H1 (cell line): ENCODE data around the gene SLC12A8. TPM values are rescaled to one million over a fixed set of nuclear protein-coding genes. Genes with fewer than 3 reads are reported as not detected.

Source experiments
- CTCF ChIA-PET: fragments of 300-600 bp; sonication (Branson Sonifier 250); formaldehyde crosslinking; loops from one replicate; lab custom pipeline; 2021; ENCODE audit not compliant: partially characterized antibody; lab: Charles Lee
- POLR2A ChIA-PET: fragments of 300-600 bp; sonication (Branson Sonifier 250); formaldehyde crosslinking; loops from one replicate; lab custom pipeline; 2021; ENCODE audit warnings: inconsistent platforms; ENCODE audit not compliant: partially characterized antibody; lab: Charles Lee
- DNase-seq, 2 experiments: peaks; one replicate each; pipeline versions ENCODE4 v3.0.0 to v3.0.0-alpha.2; 2010 to 2022; ENCODE audit warnings: low spot score in 2 of 2, low read depth in 1 of 2, mixed read lengths in 1 of 2
- FAIRE-seq: peaks from 2 replicates; lab custom pipeline; 2011; peaks lifted over from hg19 to GRCh38; lab: Jason Lieb, UNC
- H2AFZ ChIP-seq: 2 replicates; pipeline ENCODE4 v1.8.1; 2012; ENCODE audit warnings: low read length, inconsistent platforms
- H2AK5ac ChIP-seq: 2 replicates; pipeline ENCODE4 v1.6.1; 2013; ENCODE audit warnings: low read depth, low read length
- H2BK120ac ChIP-seq: replicated peaks from 2 replicates; pipeline ENCODE3; 2013; ENCODE audit warnings: low read depth, low read length, inconsistent platforms
- H2BK12ac ChIP-seq: 2 replicates; pipeline ENCODE4 v1.6.1; 2013; ENCODE audit warnings: low read depth, low read length
- H2BK15ac ChIP-seq: 2 replicates; pipeline ENCODE4 v1.6.1; 2013; ENCODE audit warnings: low read length
- H2BK20ac ChIP-seq: 2 replicates; pipeline ENCODE4 v1.6.1; 2013; ENCODE audit warnings: low read length
- H2BK5ac ChIP-seq: 2 replicates; pipeline ENCODE4 v1.6.1; 2013; ENCODE audit warnings: low read depth, low read length
- H3K14ac ChIP-seq: 2 replicates; pipeline ENCODE4 v1.6.1; 2013; ENCODE audit warnings: inconsistent platforms; ENCODE audit not compliant: insufficient read length
- H3K18ac ChIP-seq: 2 replicates; pipeline ENCODE4 v1.6.1; 2013; ENCODE audit warnings: low read length; ENCODE audit errors: extremely low read depth
- H3K23ac ChIP-seq: 2 replicates; pipeline ENCODE4 v1.6.1; 2013; ENCODE audit warnings: inconsistent platforms; ENCODE audit not compliant: insufficient read length
- H3K23me2 ChIP-seq: 2 replicates; pipeline ENCODE4 v1.6.1; 2013; ENCODE audit warnings: low read depth, low read length
- H3K27ac ChIP-seq: 2 replicates; pipeline ENCODE4 v1.6.1; 2011; ENCODE audit warnings: low read depth, low read length, inconsistent platforms
- H3K27me3 ChIP-seq, 4 experiments: replicated peaks in 1 of 4; 1 replicate in 1 of 4; 2 replicates in 3 of 4; pipeline versions ENCODE4 v1.6.1 to v1.8.1; 2011 to 2013; ENCODE audit warnings: low read length in 3 of 4, mild to moderate bottlenecking in 3 of 4, inconsistent platforms in 2 of 4, mixed read lengths in 2 of 4, moderate library complexity in 1 of 4; ENCODE audit not compliant: control insufficient read depth in 3 of 4, insufficient read depth in 3 of 4; ENCODE audit errors: extremely low read depth in 1 of 4
- H3K36me3 ChIP-seq, 4 experiments: 2 replicates each; pipeline versions ENCODE4 v1.6.1 to v1.8.1; 2011 to 2013; ENCODE audit warnings: mild to moderate bottlenecking in 4 of 4, low read length in 3 of 4, moderate library complexity in 2 of 4, control low read depth in 1 of 4, inconsistent platforms in 1 of 4; ENCODE audit not compliant: insufficient read depth in 4 of 4, control insufficient read depth in 2 of 4
- H3K4ac ChIP-seq: replicated peaks from 2 replicates; pipeline ENCODE3; 2013; ENCODE audit warnings: low read length, low read depth, mixed read lengths, inconsistent platforms; ENCODE audit not compliant: insufficient read length
- H3K4me1 ChIP-seq, 4 experiments: replicated peaks in 1 of 4; 1 replicate in 1 of 4; 2 replicates in 3 of 4; pipeline versions ENCODE4 v1.6.1 to v1.8.1; 2011 to 2013; ENCODE audit warnings: low read length in 3 of 4, inconsistent platforms in 2 of 4, mixed read lengths in 1 of 4; ENCODE audit not compliant: insufficient read depth in 4 of 4, control insufficient read depth in 3 of 4
- H3K4me2 ChIP-seq, 2 experiments: 2 replicates each; pipeline versions ENCODE4 v1.6.1 to v1.8.1; 2011 to 2013; ENCODE audit warnings: low read depth in 2 of 2, low read length in 2 of 2, control low read depth in 1 of 2, inconsistent platforms in 1 of 2, mild to moderate bottlenecking in 1 of 2; ENCODE audit not compliant: insufficient read depth in 1 of 2
- H3K4me3 ChIP-seq, 4 experiments: fragments of 200-600, 300-600 bp in 1 of 4; sonication (generic), shearing (Covaris generic), sonication (Bioruptor Twin) in 1 of 4; 2 replicates each; pipeline versions ENCODE4 v1.5.1 to v1.8.1; 2011 to 2016; ENCODE audit warnings: low read length in 4 of 4, low read depth in 3 of 4, control low read depth in 2 of 4, inconsistent platforms in 2 of 4, mild to moderate bottlenecking in 2 of 4, mixed read lengths in 1 of 4, moderate library complexity in 1 of 4; ENCODE audit not compliant: insufficient read depth in 2 of 4; ENCODE audit errors: extremely low read depth in 1 of 4
- H3K56ac ChIP-seq: replicated peaks from 2 replicates; pipeline ENCODE3; 2013; ENCODE audit warnings: low read depth, mild to moderate bottlenecking, mixed read lengths, low read length, inconsistent platforms; ENCODE audit not compliant: insufficient read length
- H3K79me1 ChIP-seq: 2 replicates; pipeline ENCODE4 v1.6.1; 2013; ENCODE audit warnings: low read depth, low read length, control low read depth
- H3K79me2 ChIP-seq, 2 experiments: 2 replicates each; pipeline versions ENCODE4 v1.6.1 to v1.8.1; 2012 to 2013; ENCODE audit warnings: low read length in 2 of 2, mild to moderate bottlenecking in 2 of 2, inconsistent platforms in 1 of 2; ENCODE audit not compliant: insufficient read depth in 2 of 2, control insufficient read depth in 1 of 2
- H3K9ac ChIP-seq, 4 experiments: replicated peaks in 1 of 4; 1 replicate in 1 of 4; 2 replicates in 3 of 4; pipeline versions ENCODE4 v1.6.1 to v1.8.1; 2011 to 2013; ENCODE audit warnings: low read depth in 3 of 4, low read length in 3 of 4, control low read depth in 2 of 4, mild to moderate bottlenecking in 2 of 4, moderate library complexity in 2 of 4, inconsistent platforms in 1 of 4; ENCODE audit errors: extremely low read depth in 1 of 4
- H3K9me3 ChIP-seq, 2 experiments: 2 replicates each; pipeline versions ENCODE4 v1.6.1 to v1.8.1; 2012 to 2013; ENCODE audit warnings: mild to moderate bottlenecking in 2 of 2, moderate library complexity in 2 of 2, control low read depth in 1 of 2, inconsistent platforms in 1 of 2, low read depth in 1 of 2, low read length in 1 of 2, mixed read lengths in 1 of 2; ENCODE audit not compliant: insufficient read depth in 2 of 2
- H4K20me1 ChIP-seq, 2 experiments: replicated peaks in 1 of 2; 2 replicates each; pipeline versions ENCODE3 to v1.8.1; 2011 to 2013; ENCODE audit warnings: inconsistent platforms in 2 of 2, low read length in 2 of 2, mild to moderate bottlenecking in 1 of 2; ENCODE audit not compliant: insufficient read depth in 2 of 2, control insufficient read depth in 1 of 2
- H4K5ac ChIP-seq: 2 replicates; pipeline ENCODE4 v1.6.1; 2013; ENCODE audit warnings: low read length, low read depth, mixed read lengths, inconsistent platforms; ENCODE audit not compliant: insufficient read length
- H4K8ac ChIP-seq: 2 replicates; pipeline ENCODE4 v1.8.0; 2013; ENCODE audit warnings: mild to moderate bottlenecking, moderate library complexity, low read length, inconsistent platforms; ENCODE audit not compliant: insufficient read depth; ENCODE audit errors: extremely low read depth
- H4K91ac ChIP-seq: replicated peaks from 2 replicates; pipeline ENCODE3; 2013; ENCODE audit warnings: low read length, mixed read lengths, inconsistent platforms; ENCODE audit not compliant: insufficient read length
- BACH1 ChIP-seq: IDR thresholded peaks from 2 replicates; pipeline ENCODE4 v1.6.1; 2012; ENCODE audit warnings: low read length, improper control_type of control experiment
- CBX8 ChIP-seq: fragments of 300-800, 300-1000 bp; sonication (generic); IDR thresholded peaks from 2 replicates; pipeline ENCODE4 v1.7.1; 2016; ENCODE audit warnings: low read depth, low read length, borderline replicate concordance
- CHD1 ChIP-seq: IDR thresholded peaks from 2 replicates; pipeline ENCODE4 v1.6.1; 2012; ENCODE audit warnings: low read depth, low read length, improper control_type of control experiment
- POLR2AphosphoS5 ChIP-seq: IDR thresholded peaks from 2 replicates; pipeline ENCODE4 v1.6.1; 2011; ENCODE audit warnings: low read depth, low read length
- RAD21 ChIP-seq, 2 experiments: IDR thresholded peaks in 1 of 2; conservative IDR thresholded peaks in 1 of 2; 2 replicates each; pipeline ENCODE4 v1.6.1; 2011; ENCODE audit warnings: low read depth in 2 of 2, low read length in 2 of 2, improper control_type of control experiment in 1 of 2, inconsistent platforms in 1 of 2, mild to moderate bottlenecking in 1 of 2, moderate library complexity in 1 of 2
- RBBP5 ChIP-seq: IDR thresholded peaks from 2 replicates; pipeline ENCODE4 v1.7.1; 2012; ENCODE audit warnings: low read depth, mild to moderate bottlenecking, inconsistent platforms, low read length, moderate library complexity, borderline replicate concordance
- RXRA ChIP-seq: IDR thresholded peaks from 2 replicates; pipeline ENCODE4 v1.6.1; 2011; ENCODE audit warnings: low read depth, mild to moderate bottlenecking, low read length, moderate library complexity; ENCODE audit not compliant: insufficient read depth
- SIN3A ChIP-seq, 2 experiments: IDR thresholded peaks in 1 of 2; conservative IDR thresholded peaks in 1 of 2; 2 replicates each; pipeline ENCODE4 v1.6.1; 2011 to 2012; ENCODE audit warnings: low read length in 2 of 2, improper control_type of control experiment in 1 of 2, low read depth in 1 of 2, mild to moderate bottlenecking in 1 of 2
- SUZ12 ChIP-seq: fragments of 200-600 bp; sonication (generic); IDR thresholded peaks from 2 replicates; pipeline ENCODE4 v1.6.1; 2012; ENCODE audit warnings: mild to moderate bottlenecking, inconsistent platforms, low read length, moderate library complexity, mixed read lengths
- WGBS, 2 experiments: shearing (Covaris generic) in 1 of 2; methylation state at CpG; one replicate each; pipeline versions ENCODE4 v1.1.6 to v1.1.7; 2013 to 2015; ENCODE audit warnings: low lambda C conversion rate in 2 of 2, mixed read lengths in 2 of 2, inconsistent platforms in 1 of 2, low coverage in 1 of 2, missing lambda C conversion rate in 1 of 2; ENCODE audit not compliant: insufficient replicate concordance in 2 of 2, insufficient coverage in 1 of 2, insufficient read length in 1 of 2; ENCODE audit errors: extremely low coverage in 1 of 2, missing lambda C conversion rate in 1 of 2; 5-methylcytosine and 5-hydroxymethylcytosine counted together
- polyA plus RNA-seq, 7 experiments: library from polyadenylated mRNA; depleted of rRNA in 3 of 7; stranded (reverse) in 5 of 7; unstranded in 2 of 7; fragments of >200 nt in 5 of 7; fragments of 200-250 nt in 2 of 7; gene quantifications; 1 replicate in 5 of 7; 2 replicates in 1 of 7; 4 replicates in 1 of 7; pipeline versions ENCODE4 v1.2.1 to v1.2.3, GENCODE V29; 2011 to 2013; ENCODE audit warnings: missing spikeins in 2 of 7, mixed read lengths in 2 of 7
- total RNA-seq: library from RNA; stranded (reverse); fragmentation: NEBNext Ultra II Directional; extraction: Animal tissue kit (Norgen Biotek cat#: 25700); gene quantifications from 2 replicates; pipeline ENCODE4 v1.2.1, GENCODE V29; 2021

The SLC12A8 gene
- total and polyA plus RNA-seq, 2 of the 8 experiments (the other 6 are each of a cell fraction or from before 2014, with no cell fraction given) = 13.7 to 14.4 TPM

GRCh38 chr3:125150525-125151441 is 61.8 kb downstream of the SLC12A8 start:
- WGBS, 2 experiments = 80% methylated on average over 14 of the region's 14 CpGs; no CpG with 5 or more reads in 1 of the 2 experiments
- H3K9me3 ChIP-seq = no peaks in the 10 kb centered on the region
- H2BK15ac ChIP-seq = no peak overlapping the region
- no peak overlapping the region for H3K14ac ChIP-seq
- H3K4me1 ChIP-seq = peaks cover 3 to 10% (median 4%) of the 10 kb centered on the region in 4 experiments; a peak in 4 of 7 replicates
- no peak overlapping the region for H3K4me3 ChIP-seq
- H2BK20ac ChIP-seq = no peak overlapping the region
- no peaks in the 10 kb centered on the region for H3K36me3 ChIP-seq
- H2BK120ac ChIP-seq = no peak overlapping the region
- no peak overlapping the region for H2AK5ac ChIP-seq
- H3K79me2 ChIP-seq = no peaks in the 10 kb centered on the region; a peak in 1 of 4 replicates
- H4K5ac ChIP-seq = no peak overlapping the region
- H3K27ac ChIP-seq = no peak overlapping the region
- no peak overlapping the region for H3K18ac ChIP-seq
- POLR2A ChIA-PET = interaction anchor here (1.7 to 1.8 kb wide), 2 partner anchors 8 to 31 kb away, joined by 5 to 6 read pairs; no protein-coding TSS in a partner anchor
- no peak overlapping the region for H2AFZ ChIP-seq
- H3K4ac ChIP-seq = no peak overlapping the region
- H4K8ac ChIP-seq = no peak overlapping the region
- H2BK5ac ChIP-seq = no peak overlapping the region
- CTCF ChIA-PET = interaction anchor here (0.6 to 5.0 kb wide), 45 partner anchors 8 to 384 kb away, joined by 3 to 56 read pairs (median 4); no protein-coding TSS in a partner anchor
- no peak overlapping the region for H4K91ac ChIP-seq
- FAIRE-seq (no peak), DNase-seq (peak in 1 of 2 experiments; percentile 85)
- H3K27me3 ChIP-seq = no peaks in the 10 kb centered on the region
- no peak overlapping the region for H3K4me2 ChIP-seq
- no peaks in the 10 kb centered on the region for H3K23me2 ChIP-seq
- H3K9ac ChIP-seq = no peak overlapping the region
- H2BK12ac ChIP-seq = no peak overlapping the region
- H3K56ac ChIP-seq = no peak overlapping the region
- no peak overlapping the region for H3K23ac ChIP-seq
- no peaks in the 10 kb centered on the region for H3K79me1 ChIP-seq
- H4K20me1 ChIP-seq = no peaks in the 10 kb centered on the region
- TF ChIP-seq CHD1 (no peak), RBBP5 (no peak), RAD21 (IDR thresholded peaks at IDR 0.05 in 1 of 2, conservative IDR thresholded peaks at IDR 0.05 in 1 of 2; ENCODE audit: low read depth in 2 of 2, low read length in 2 of 2) (peak; percentile 62 to 78), POLR2AphosphoS5 (no peak), SUZ12 (no peak), BACH1 (no peak), RXRA (no peak), CBX8 (no peak), SIN3A (conservative IDR thresholded peaks at IDR 0.05 in 1 of 2, IDR thresholded peaks at IDR 0.05 in 1 of 2; ENCODE audit: low read depth in 1 of 2, low read length in 2 of 2) (no peak)
